GM12875 (cell line): ENCODE data around the gene C1orf174.

Source experiments
- H3K4me3 ChIP-seq: one replicate; pipeline ENCODE4 v1.5.1; 2011; ENCODE audit warnings: low read depth, low read length, control low read depth
- CTCF ChIP-seq: IDR thresholded peaks from 2 replicates; pipeline ENCODE4 v1.5.1; 2011; ENCODE audit warnings: low read depth, mild to moderate bottlenecking, control low read depth, inconsistent platforms, low read length, moderate library complexity, borderline replicate concordance; ENCODE audit not compliant: insufficient read depth

Gene C1orf174

DNA sequence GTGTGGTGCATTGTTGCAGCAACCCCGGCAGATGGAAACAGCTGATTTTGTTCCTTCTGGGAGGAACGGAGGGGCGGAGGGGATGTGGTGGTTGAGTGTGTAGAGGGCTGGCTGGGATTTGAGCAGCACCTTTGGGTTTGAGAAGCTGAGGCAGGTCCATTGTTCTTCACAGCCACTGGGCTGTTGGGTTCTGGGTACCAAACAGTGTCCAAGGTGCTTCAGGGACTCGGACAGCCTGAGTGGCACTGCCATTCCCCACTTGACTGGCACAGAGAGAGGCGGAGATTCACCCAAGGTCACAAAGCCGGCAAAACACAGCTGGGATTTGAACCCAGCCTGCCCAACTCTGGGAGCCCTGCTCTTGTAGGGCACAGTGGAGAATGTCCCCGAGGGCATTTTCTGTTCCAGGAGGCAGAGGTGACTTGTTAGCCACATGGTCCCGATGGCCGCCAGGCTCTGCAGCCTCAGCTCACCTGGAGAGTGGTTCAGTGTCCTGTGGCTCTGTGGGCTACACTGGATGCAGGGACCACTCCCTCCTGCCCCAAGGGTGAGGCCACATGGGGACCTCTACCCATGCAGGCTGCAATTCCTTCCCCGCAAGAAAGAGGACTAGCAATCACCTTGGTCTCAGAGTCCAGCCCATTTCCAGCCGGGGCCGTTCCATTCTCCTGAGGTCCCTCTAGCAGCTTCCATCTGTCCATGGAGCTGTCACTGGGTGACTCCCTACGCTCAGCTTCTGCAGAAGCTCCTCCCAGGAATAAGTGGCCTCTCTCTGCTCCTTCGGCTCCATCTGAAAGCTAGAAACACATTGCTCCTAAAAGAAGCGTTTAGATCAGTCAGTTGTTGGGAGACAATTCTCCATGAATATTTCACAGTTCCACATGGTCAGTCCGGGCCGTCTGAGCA, 31.2 kb upstream of the C1orf174 start:
- TF ChIP-seq CTCF: no peak
- H3K4me3 ChIP-seq: no peak overlapping the region

DNA sequence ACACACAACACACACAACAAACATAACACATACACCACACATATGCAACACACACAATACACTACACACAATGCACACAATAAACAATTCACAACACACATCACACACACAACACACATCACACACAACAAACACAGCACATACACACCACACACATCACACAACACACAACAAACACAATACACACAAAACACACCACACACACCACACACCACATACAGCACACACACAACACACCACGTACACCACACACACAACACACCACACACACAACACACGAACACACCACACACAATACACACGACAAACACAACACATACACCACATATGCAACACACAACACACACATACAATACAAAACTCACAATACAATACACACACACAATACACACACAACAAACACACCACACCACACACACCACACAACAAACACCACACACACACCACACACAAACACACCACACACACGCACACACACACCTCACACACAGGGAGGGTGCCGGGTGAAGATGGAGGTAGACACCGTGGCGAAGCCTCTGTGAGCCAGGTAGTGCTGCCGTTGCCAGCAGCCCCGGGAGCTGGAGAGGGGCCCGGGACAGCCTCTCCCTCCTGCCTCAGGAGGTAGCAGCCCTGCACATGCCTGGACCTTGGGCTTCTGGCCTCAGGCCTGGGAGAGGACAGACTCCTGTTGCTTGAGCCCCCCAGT, 30.4 kb upstream of the C1orf174 start:
- no peak for TF ChIP-seq CTCF
- no peak overlapping the region for H3K4me3 ChIP-seq

DNA sequence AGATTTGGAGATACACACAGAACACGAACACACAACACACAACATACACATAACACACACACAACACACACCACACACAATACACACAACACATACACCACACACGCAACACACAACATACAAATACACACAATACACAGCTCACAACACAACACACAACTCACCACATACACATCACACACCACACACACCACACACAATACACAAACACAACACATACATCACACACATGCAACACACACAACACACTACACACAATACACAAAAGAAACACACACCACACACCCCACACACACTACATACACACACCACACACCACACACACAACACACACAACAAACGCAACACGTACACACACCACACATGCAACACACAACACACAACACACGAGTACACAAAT, 29.1 kb upstream of the C1orf174 start:
- no peak overlapping the region for H3K4me3 ChIP-seq
- no peak for TF ChIP-seq CTCF

DNA sequence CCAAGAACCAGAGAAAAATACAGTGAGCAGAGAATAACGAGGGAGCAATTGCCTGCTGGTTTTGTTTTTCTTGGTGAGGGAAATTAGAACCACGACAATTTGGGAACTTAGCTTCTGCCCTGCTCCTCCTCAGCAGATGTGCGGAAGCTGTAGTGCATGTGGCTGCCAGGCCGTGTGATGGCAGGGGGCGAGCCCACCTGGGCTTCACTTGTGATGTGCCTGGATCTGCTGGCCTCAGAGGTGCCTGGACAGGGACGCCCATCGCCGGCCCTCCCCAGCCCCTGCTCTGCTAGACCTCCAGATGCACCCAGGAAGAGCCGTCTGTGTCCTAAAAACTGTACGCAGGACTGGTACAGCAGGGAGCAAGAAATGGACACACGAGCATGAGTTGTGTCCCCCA, 28.5 kb upstream of the C1orf174 start:
- no peak for TF ChIP-seq CTCF
- no peak overlapping the region for H3K4me3 ChIP-seq

- no peak for TF ChIP-seq CTCF
- H3K4me3 ChIP-seq: no peak overlapping the region
Measured at GRCh38 chr1:3926956-3927355, 26.9 kb upstream of the C1orf174 start.

- TF ChIP-seq CTCF: no peak
- no peak overlapping the region for H3K4me3 ChIP-seq
Measured at GRCh38 chr1:3925762-3926161, 25.7 kb upstream of the C1orf174 start.
